ENCODE results near the gene HTR3D.

DNA sequence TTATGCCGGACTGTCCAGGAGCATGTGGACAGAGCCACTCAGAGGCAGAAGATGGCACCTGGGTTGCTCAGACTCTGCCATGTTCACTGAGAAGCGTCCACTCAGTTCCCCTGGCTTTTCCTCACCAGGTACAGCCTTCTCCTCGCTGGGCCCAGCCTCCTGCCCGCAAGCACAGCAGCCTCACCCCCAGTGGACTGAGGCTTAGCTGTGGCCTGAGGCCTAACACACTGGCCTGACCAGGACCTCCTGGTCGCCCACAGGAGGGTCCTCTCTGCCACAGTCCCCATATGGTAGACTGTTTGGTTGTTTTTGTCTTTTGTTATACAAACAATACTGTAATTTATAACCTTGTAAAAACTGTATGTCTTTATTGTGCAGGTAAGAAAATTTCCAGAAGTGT, 36.8 kb downstream of the HTR3D start:
- TF ChIP-seq, protein P1, sequence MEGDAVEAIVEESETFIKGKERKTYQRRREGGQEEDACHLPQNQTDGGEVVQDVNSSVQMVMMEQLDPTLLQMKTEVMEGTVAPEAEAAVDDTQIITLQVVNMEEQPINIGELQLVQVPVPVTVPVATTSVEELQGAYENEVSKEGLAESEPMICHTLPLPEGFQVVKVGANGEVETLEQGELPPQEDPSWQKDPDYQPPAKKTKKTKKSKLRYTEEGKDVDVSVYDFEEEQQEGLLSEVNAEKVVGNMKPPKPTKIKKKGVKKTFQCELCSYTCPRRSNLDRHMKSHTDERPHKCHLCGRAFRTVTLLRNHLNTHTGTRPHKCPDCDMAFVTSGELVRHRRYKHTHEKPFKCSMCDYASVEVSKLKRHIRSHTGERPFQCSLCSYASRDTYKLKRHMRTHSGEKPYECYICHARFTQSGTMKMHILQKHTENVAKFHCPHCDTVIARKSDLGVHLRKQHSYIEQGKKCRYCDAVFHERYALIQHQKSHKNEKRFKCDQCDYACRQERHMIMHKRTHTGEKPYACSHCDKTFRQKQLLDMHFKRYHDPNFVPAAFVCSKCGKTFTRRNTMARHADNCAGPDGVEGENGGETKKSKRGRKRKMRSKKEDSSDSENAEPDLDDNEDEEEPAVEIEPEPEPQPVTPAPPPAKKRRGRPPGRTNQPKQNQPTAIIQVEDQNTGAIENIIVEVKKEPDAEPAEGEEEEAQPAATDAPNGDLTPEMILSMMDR (IDR thresholded peaks at IDR 0.05), result no peak
- TF ChIP-seq POLR2AphosphoS5 (IDR thresholded peaks at IDR 0.05), result no peak
- no peak for TF ChIP-seq POLR2A (IDR thresholded peaks at IDR 0.05)

All from breast epithelium (tissue), 3 donors.